Neural cell (in vitro differentiated cells): ENCODE data around the gene OR4N2.
"Not testable (repeated sequence)": the region's sequence is repeated elsewhere in the genome, so short reads cannot be mapped to it uniquely, and the experiment has no call there.

Source experiments
- CTCF ChIP-seq: fragments of 450-650 bp; IDR thresholded peaks from 2 replicates; pipeline ENCODE4 v1.5.1; 2014; ENCODE audit warnings: antibody characterized with exemption, mild to moderate bottlenecking, moderate library complexity; ENCODE audit not compliant: poor library complexity, severe bottlenecking
- EP300 ChIP-seq: fragments of 450-650 bp; conservative IDR thresholded peaks from 2 replicates; pipeline ENCODE4 v1.6.1; 2014; ENCODE audit warnings: antibody characterized with exemption, mild to moderate bottlenecking, moderate library complexity; ENCODE audit not compliant: poor library complexity, severe bottlenecking
- EZH2 ChIP-seq: fragments of 200-600, 300-800 bp; shearing (Covaris generic), sonication (generic); IDR thresholded peaks from 2 replicates; pipeline ENCODE4 v1.6.1; 2014; ENCODE audit warnings: antibody characterized with exemption, low read length, borderline replicate concordance, mild to moderate bottlenecking; ENCODE audit not compliant: insufficient read depth, poor library complexity, severe bottlenecking
- MXI1 ChIP-seq: fragments of 450-650 bp; conservative IDR thresholded peaks from 2 replicates; pipeline ENCODE4 v1.6.1; 2014; ENCODE audit warnings: antibody characterized with exemption, mild to moderate bottlenecking; ENCODE audit not compliant: poor library complexity, severe bottlenecking
- RAD21 ChIP-seq: fragments of 450-650 bp; conservative IDR thresholded peaks from 2 replicates; pipeline ENCODE4 v1.6.1; 2014; ENCODE audit warnings: antibody characterized with exemption, mild to moderate bottlenecking, moderate library complexity
- SMC3 ChIP-seq: fragments of 450-650 bp; conservative IDR thresholded peaks from 2 replicates; pipeline ENCODE4 v1.6.1; 2014; ENCODE audit warnings: antibody characterized with exemption, mild to moderate bottlenecking, moderate library complexity; ENCODE audit not compliant: poor library complexity
- TF ChIP-seq, protein P1 (sequence below): IDR thresholded peaks from 2 replicates; pipeline ENCODE4 v1.6.1; 2012; ENCODE audit warnings: borderline replicate concordance

- TF ChIP-seq CTCF, SMC3, EZH2, MXI1, RAD21, EP300: not testable (repeated sequence)
- TF ChIP-seq, protein P1, sequence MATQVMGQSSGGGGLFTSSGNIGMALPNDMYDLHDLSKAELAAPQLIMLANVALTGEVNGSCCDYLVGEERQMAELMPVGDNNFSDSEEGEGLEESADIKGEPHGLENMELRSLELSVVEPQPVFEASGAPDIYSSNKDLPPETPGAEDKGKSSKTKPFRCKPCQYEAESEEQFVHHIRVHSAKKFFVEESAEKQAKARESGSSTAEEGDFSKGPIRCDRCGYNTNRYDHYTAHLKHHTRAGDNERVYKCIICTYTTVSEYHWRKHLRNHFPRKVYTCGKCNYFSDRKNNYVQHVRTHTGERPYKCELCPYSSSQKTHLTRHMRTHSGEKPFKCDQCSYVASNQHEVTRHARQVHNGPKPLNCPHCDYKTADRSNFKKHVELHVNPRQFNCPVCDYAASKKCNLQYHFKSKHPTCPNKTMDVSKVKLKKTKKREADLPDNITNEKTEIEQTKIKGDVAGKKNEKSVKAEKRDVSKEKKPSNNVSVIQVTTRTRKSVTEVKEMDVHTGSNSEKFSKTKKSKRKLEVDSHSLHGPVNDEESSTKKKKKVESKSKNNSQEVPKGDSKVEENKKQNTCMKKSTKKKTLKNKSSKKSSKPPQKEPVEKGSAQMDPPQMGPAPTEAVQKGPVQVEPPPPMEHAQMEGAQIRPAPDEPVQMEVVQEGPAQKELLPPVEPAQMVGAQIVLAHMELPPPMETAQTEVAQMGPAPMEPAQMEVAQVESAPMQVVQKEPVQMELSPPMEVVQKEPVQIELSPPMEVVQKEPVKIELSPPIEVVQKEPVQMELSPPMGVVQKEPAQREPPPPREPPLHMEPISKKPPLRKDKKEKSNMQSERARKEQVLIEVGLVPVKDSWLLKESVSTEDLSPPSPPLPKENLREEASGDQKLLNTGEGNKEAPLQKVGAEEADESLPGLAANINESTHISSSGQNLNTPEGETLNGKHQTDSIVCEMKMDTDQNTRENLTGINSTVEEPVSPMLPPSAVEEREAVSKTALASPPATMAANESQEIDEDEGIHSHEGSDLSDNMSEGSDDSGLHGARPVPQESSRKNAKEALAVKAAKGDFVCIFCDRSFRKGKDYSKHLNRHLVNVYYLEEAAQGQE, result not testable (repeated sequence)
Measured at GRCh38 chr14:19785848-19786247, 17.7 kb upstream of the OR4N2 start.
